NCI-H2196 treated with DMSO at 0.1 percent for 48 hours (cell line): ENCODE results near the gene LRCH1.

Experiments used
- DNase-seq: peaks from one replicate; lab custom pipeline; 2025; ENCODE audit not compliant: unreplicated experiment; lab: John Stamatoyannopoulos, UW

The LRCH1 gene

GRCh38 chr13:46612267-46612666, 59.3 kb downstream of the LRCH1 start:
- DNase-seq = no peak

DNA sequence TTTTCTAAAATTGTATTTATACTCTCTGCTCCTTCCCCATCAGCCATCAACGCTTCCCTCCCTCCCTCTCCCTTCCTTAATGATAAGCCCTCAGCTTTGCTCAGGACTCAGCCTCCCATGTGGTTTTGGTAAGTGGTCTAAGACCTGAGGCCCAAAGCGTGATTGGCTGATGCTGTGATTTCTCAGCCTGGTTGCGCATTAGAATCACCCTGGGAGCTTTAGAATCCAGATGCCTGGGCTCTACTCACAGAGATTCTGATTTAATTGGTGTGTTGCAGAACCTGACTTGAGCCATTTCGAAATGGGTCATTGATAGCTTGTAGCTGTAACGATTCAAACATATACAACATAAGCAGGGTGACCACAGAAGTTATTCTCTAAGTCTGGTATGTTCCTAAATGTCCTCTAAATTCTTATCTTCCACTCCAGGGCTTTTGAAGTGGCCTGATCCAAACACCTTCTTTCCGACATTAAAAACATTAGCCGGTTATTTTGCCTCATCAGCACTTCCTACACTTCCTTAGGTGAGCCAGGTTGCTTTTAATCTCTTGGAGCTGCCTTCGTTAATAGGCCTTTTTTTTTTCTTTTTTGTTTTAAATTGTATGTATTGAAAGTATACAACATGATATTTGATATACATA, 60.6 kb downstream of the LRCH1 start:
- DNase-seq = no peak

- no peak for DNase-seq
These were observed 61.6 kb downstream of the LRCH1 start for GRCh38 chr13:46614582-46614981.

DNA sequence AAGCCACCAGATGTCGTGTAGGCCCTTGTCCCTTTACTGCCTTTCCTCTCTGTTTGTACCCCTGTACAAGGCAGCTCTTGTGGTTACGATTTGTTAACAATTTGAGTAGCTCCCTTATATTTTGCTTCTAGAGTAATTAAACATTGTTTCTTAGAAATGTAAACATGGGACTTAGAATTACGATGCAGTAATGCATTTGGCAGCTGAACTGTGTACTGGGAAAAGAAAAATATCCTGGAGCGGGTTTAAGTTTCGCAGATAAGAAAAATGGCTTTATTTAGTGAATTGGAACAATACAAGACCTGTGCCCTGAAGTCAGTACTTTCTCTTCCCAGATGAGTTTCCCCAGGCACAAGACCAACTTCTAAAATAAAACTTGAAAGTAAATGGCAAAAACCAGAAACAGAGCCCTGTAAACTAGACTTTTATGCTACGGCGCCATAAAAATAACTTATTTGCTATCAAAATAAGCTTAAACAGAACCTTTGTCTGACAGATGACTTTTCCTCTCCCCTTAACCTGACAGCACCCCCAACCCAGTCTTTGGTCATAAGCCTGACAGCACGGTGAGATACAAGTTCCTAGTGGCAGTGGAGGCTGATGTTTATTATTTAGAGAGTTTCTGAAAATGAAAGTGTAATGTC, 63.0 kb downstream of the LRCH1 start:
- DNase-seq = no peak

- DNase-seq = no peak
These were observed 64.3 kb downstream of the LRCH1 start for GRCh38 chr13:46617229-46617721.

GRCh38 chr13:46617885-46618284, 64.9 kb downstream of the LRCH1 start:
- DNase-seq = no peak

DNA sequence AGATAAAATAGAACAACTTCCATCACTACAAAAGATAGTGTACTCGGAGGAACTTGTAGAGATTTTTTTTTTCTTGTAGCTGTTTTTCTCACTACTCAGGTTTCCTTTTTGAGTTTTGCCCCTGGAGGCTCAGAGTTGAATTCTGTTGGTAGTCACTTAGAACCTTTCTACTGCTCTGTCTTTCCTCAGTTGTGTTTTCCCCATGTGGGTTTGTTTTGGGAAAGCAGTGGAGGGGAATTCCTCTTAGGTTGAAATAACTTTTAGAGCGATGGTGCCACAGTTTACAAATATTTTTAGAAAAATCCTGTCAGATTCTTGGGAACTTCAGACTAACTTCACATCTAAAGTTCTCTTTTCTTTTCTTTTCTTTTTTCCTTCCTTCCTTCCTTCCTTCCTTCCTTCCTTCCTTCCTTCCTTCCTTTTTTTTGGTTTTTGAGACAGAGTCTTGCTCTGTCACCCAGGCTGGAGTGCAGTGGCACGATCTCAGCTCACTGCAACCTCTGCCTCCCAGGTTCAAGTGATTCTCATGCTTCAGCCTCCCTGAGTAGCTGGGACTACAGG, 65.8 kb downstream of the LRCH1 start:
- no peak for DNase-seq

DNA sequence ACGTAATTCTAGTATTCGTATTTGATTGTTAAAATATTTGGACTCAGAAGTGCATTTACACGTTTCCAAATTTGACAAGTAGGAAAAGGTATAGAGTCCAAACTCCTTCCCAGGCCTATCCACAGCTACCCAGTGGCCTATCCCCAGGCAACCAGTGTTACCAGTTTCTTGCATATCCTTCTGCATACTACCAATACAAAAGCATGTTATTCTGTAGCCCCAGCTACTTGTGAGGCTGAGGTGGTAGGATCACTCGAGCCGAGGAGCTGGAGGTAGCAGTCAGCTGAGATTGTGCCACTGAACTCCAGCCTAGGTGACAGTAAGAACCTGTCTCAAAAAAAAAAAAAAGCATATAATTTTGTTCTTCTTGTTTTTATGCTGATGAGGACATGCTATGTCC, 67.1 kb downstream of the LRCH1 start:
- no peak for DNase-seq

DNA sequence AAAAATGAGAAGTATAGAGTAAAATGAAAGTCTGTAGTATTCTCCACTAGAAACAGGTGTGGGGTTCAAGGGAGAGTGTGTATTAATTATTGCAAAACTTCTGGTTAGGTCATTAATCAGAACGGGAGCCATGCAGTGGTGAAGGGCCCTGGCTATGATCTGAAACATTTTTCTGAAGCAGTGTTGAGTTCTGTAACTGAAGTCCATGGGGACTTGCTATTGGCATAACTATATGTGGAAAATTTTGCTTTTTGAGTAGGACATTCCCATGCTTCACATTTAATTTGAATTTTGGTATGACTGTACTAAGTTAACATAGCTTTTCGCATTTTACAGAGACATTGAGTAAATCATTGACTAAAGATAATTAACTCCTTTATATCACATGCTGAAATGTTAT, 67.5 kb downstream of the LRCH1 start:
- no peak for DNase-seq

GRCh38 chr13:46621133-46621532, 68.2 kb downstream of the LRCH1 start:
- no peak for DNase-seq

GRCh38 chr13:46621792-46622629, 69.0 kb downstream of the LRCH1 start:
- DNase-seq = no peak

- no peak for DNase-seq
These were observed 69.8 kb downstream of the LRCH1 start for GRCh38 chr13:46622630-46623256.

DNA sequence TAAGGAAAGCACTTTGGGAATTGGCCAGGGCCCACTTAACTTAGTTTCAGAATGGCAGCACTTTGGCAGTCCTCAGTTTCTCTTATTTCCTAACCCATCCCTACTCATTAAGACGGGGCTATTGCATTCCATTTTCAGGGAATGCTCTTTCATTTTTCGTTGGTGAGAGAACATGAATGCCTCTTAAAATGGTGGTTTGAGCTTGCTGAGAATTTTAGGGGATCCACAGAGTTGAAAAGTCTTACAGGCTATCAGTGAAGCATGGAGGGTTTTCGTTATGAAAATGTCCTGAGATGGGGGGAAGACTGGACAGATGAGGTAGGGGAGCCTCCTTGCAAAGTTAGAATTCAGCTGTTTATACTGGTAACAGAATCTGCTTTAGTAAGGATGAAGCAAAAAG, 71.4 kb downstream of the LRCH1 start:
- no peak for DNase-seq

- no peak for DNase-seq
These were observed 71.9 kb downstream of the LRCH1 start for GRCh38 chr13:46624821-46625220.

DNA sequence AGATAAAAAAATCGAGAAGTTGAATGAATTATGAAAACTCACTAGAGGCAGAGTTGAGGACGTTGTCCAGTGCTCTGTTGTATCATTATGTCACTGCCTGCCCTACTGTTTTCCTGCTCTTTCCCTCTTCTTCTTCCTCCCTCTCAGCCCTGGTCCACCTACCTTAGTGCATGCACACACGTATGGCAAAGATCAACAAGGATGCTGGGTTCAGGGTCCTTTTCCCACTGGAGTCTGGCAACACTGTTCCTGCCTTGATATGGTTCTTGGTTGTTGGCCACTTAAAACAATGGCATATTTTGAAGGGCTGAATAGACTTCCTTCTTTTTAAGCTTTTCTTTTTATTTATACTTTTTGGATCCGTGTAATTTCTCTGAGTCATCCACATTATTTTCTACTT, 74.5 kb downstream of the LRCH1 start:
- no peak for DNase-seq

DNA sequence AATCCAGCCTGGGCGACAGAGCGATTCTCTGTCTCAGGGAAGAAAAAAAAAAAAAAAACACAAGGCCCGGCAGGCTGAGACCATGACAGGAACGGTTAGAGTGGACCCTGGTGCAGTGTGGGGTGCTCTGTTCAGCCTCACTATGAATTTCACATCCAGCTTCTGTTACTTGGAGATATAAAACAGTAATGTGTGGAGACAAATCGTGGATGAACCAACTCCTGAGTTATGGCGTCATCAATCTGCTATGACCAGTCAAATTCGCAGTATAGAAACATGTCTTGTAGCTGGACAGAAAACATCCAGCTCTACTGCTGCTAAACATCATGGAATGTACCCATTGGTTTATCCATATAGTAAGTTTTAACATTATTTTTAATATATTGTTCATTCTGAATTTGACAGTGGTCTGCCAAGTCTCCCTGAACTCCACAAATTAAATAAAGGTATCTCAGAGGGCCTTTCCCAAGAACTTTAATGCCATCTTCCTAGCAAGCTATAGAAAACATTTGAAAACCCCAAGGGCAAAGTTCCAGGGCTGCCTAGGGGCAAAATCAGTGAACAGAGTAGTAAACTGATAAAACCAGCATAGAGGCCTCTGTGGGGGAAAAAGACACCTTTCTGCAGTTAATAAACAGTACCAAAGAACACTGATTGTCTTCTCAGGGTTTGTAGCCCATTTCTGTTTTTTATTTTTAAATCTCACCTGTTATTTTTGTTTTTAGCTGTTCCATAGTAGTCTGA, 75.8 kb downstream of the LRCH1 start:
- DNase-seq = no peak

DNA sequence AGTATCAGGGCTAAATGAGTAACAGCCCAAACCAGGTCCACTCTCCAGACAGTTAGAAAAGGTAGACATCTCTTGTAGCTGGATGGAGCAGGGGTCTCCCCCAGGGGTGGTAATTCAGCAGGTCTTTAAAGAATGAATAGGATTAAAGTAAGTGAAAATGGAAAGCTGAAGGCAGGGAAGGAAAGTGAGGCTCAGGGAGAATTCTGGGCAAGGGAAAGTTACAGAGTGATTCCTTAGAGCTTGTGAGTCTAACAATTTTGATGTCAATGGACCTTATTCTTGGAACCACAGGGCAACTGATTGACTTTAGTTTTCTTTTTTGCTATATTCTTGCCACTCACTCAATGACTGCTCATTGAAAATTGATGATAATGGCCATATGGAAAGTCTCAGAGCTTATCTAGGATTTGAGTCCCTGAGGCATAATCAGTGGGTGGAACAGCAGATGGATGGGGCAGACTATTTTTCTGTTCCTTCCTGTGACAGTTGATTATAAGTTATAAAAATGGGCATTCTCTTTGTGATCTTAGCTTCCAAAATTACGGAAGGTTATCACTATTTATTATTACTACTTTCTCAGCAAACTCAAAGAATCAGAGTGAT, 76.9 kb downstream of the LRCH1 start:
- no peak for DNase-seq

GRCh38 chr13:46630431-46631178, 77.6 kb downstream of the LRCH1 start:
- DNase-seq = no peak

- DNase-seq = no peak
These were observed 78.2 kb downstream of the LRCH1 start for GRCh38 chr13:46631179-46631542.
